Measurements from ENCODE around the gene FCHSD2. TPM values are rescaled to one million over a fixed set of nuclear protein-coding genes. Genes with fewer than 3 reads are reported as not detected.

The FCHSD2 gene
- total and polyA plus RNA-seq, 2 of the 13 experiments (the other 11 are each of a cell fraction or from before 2014, with no cell fraction given), result 20.5 to 24.8 TPM

DNA sequence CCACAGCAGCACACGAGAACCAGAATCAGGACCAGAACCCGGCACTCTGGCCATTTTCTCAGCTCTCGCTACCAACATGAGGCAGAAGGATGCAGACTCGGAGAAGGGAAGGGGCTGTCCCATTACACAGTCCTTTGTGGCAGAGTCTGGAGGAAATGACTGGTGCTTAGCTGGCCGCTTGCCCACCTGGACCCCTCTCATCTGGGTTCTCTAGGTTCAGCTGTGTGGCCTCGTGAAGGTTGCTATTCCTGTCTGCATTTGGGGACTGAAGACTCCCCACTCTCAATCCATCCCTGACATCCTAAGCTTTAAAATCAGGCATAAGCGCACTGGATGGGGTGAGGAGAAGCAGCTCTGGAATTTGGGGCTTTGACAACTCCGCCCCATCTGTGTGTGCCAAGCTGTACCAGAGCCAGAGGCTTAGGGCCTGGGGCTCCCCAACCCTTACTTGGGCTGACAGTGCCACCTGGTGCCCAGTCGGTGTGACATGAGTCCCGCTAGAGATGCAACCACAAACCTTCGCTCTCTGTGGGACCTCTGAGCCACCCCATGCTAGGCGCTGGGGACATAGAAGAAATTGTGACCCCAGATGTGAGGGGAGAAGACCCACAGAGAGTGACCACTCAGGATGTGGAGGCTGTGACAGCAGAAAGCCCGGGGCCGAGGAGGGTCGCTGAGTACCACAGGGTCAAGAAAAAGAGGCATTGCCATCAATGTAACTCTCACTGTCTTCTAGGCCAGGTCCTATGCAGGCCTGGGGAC, 35.8 kb upstream of the FCHSD2 start (continued):
- TF ChIP-seq, protein P1, sequence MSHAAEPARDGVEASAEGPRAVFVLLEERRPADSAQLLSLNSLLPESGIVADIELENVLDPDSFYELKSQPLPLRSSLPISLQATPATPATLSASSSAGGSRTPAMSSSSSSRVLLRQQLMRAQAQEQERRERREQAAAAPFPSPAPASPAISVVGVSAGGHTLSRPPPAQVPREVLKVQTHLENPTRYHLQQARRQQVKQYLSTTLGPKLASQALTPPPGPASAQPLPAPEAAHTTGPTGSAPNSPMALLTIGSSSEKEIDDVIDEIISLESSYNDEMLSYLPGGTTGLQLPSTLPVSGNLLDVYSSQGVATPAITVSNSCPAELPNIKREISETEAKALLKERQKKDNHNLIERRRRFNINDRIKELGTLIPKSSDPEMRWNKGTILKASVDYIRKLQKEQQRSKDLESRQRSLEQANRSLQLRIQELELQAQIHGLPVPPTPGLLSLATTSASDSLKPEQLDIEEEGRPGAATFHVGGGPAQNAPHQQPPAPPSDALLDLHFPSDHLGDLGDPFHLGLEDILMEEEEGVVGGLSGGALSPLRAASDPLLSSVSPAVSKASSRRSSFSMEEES (CRISPR knock-in tag; IDR thresholded peaks at IDR 0.05), result no peak
- TF ChIP-seq NFKBIZ (CRISPR knock-in tag; IDR thresholded peaks at IDR 0.05) (0 out of 2 replicates have a peak, but pooled peaks have one; percentile 37), ZNF784 (CRISPR knock-in tag; IDR thresholded peaks at IDR 0.05; ENCODE audit: borderline replicate concordance) (no peak), RXRA (CRISPR knock-in tag; IDR thresholded peaks at IDR 0.05) (peak; percentile 26; the same call in 1 of the 2 replicates), PHF5A (CRISPR knock-in tag; IDR thresholded peaks at IDR 0.05; ENCODE audit: low read depth, unreplicated experiment) (no peak), MED1 (CRISPR knock-in tag; IDR thresholded peaks at IDR 0.05) (no peak), GTF3A (CRISPR knock-in tag; conservative IDR thresholded peaks at IDR 0.05) (no peak), XRCC5 (optimal IDR thresholded peaks at IDR 0.05; ENCODE audit: low read length) (peak; percentile 43), NFATC3 (CRISPR knock-in tag; IDR thresholded peaks at IDR 0.05) (no peak), KDM2A (CRISPR knock-in tag; IDR thresholded peaks at IDR 0.05; ENCODE audit: borderline replicate concordance, low read depth) (peak; percentile 75; the same call in 1 of the 2 replicates), ZNF747 (CRISPR knock-in tag; IDR thresholded peaks at IDR 0.05; ENCODE audit: borderline replicate concordance) (no peak), PAF1 (CRISPR knock-in tag; IDR thresholded peaks at IDR 0.05) (no peak), PRDM4 (CRISPR knock-in tag; IDR thresholded peaks at IDR 0.05; ENCODE audit: borderline replicate concordance) (no peak), TFDP1 (CRISPR knock-in tag; IDR thresholded peaks at IDR 0.05; ENCODE audit: borderline replicate concordance) (no peak)
- TF ChIP-seq, protein P2, sequence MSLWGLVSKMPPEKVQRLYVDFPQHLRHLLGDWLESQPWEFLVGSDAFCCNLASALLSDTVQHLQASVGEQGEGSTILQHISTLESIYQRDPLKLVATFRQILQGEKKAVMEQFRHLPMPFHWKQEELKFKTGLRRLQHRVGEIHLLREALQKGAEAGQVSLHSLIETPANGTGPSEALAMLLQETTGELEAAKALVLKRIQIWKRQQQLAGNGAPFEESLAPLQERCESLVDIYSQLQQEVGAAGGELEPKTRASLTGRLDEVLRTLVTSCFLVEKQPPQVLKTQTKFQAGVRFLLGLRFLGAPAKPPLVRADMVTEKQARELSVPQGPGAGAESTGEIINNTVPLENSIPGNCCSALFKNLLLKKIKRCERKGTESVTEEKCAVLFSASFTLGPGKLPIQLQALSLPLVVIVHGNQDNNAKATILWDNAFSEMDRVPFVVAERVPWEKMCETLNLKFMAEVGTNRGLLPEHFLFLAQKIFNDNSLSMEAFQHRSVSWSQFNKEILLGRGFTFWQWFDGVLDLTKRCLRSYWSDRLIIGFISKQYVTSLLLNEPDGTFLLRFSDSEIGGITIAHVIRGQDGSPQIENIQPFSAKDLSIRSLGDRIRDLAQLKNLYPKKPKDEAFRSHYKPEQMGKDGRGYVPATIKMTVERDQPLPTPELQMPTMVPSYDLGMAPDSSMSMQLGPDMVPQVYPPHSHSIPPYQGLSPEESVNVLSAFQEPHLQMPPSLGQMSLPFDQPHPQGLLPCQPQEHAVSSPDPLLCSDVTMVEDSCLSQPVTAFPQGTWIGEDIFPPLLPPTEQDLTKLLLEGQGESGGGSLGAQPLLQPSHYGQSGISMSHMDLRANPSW (CRISPR knock-in tag; IDR thresholded peaks at IDR 0.05; ENCODE audit: borderline replicate concordance), result no peak
- TF ChIP-seq, protein P3, sequence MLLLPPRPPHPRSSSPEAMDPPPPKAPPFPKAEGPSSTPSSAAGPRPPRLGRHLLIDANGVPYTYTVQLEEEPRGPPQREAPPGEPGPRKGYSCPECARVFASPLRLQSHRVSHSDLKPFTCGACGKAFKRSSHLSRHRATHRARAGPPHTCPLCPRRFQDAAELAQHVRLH (CRISPR knock-in tag; IDR thresholded peaks at IDR 0.05; ENCODE audit: borderline replicate concordance, low read depth), result 0 out of 2 replicates have a peak, but pooled peaks have one; percentile 13
- TF ChIP-seq, protein P4, sequence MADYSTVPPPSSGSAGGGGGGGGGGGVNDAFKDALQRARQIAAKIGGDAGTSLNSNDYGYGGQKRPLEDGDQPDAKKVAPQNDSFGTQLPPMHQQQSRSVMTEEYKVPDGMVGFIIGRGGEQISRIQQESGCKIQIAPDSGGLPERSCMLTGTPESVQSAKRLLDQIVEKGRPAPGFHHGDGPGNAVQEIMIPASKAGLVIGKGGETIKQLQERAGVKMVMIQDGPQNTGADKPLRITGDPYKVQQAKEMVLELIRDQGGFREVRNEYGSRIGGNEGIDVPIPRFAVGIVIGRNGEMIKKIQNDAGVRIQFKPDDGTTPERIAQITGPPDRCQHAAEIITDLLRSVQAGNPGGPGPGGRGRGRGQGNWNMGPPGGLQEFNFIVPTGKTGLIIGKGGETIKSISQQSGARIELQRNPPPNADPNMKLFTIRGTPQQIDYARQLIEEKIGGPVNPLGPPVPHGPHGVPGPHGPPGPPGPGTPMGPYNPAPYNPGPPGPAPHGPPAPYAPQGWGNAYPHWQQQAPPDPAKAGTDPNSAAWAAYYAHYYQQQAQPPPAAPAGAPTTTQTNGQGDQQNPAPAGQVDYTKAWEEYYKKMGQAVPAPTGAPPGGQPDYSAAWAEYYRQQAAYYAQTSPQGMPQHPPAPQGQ (CRISPR knock-in tag; IDR thresholded peaks at IDR 0.05; ENCODE audit: borderline replicate concordance), result no peak
